ENCODE data around the gene PNLIPRP1. TPM values are rescaled to one million over a fixed set of nuclear protein-coding genes. Genes with fewer than 3 reads are reported as not detected.

The PNLIPRP1 gene
- total RNA-seq, 1 experiment from 2014 or later = 1.6 TPM

GRCh38 chr10:116620423-116621400 lies 30.0 kb downstream of the PNLIPRP1 start, which contains the start of gene PNLIPRP2:
TSS of gene PNLIPRP2 (plus strand) at chr10:116620953.
- Histone ChIP-seq H2AFZ (ENCODE audit: low read depth, low read length, poor library complexity, severe bottlenecking) (no peak within 1 kb of the TSS), H4K20me1 (ENCODE audit: insufficient read depth) (no peaks in the 10 kb centered on the region; the same call in 1 of the 2 replicates), H3K9ac (ENCODE audit: low read length) (no peak within 1 kb of the TSS), H3K79me2 (ENCODE audit: insufficient read depth, low read length) (no peaks in the 10 kb centered on the region), H3K27ac (ENCODE audit: low read depth, low read length) (no peak within 1 kb of the TSS), H3K36me3 (ENCODE audit: control insufficient read depth in 1 of 2, insufficient read depth in 2 of 2, low read length in 2 of 2) (no peaks in the 10 kb centered on the region), H3K4me3 (replicated peaks in 1 of 2; ENCODE audit: low read depth in 1 of 2, low read length in 2 of 2) (no peak within 1 kb of the TSS), H3K4me1 (ENCODE audit: control insufficient read depth in 1 of 2, insufficient read depth in 2 of 2, low read length in 2 of 2) (no peaks in the 10 kb centered on the region), H3K4me2 (ENCODE audit: low read length) (no peak within 1 kb of the TSS), H3K9me3 (ENCODE audit: control insufficient read depth in 1 of 2, insufficient read depth in 1 of 2, low read depth in 1 of 2, low read length in 2 of 2) (no peaks in the 10 kb centered on the region), H3K9me2 (ENCODE audit: insufficient read depth) (no peaks in the 10 kb centered on the region), H3K27me3 (ENCODE audit: insufficient read depth, low read length) (no peaks in the 10 kb centered on the region)
- DNase-seq (ENCODE audit: low read depth, low spot score) (no peak), ATAC-seq (peak; percentile 11; the same call in 1 of the 2 replicates)
- TF ChIP-seq ATF3 (IDR thresholded peaks at IDR 0.05) = no peak
- TF ChIP-seq ZFX (IDR thresholded peaks at IDR 0.05) = no peak
- no peak for TF ChIP-seq JUND (IDR thresholded peaks at IDR 0.05)
- no peak for TF ChIP-seq EZH2phosphoT487 (IDR thresholded peaks at IDR 0.05; ENCODE audit: borderline replicate concordance)
- TF ChIP-seq ELF1 (IDR thresholded peaks at IDR 0.05; ENCODE audit: borderline replicate concordance, low read depth) = no peak
- no peak for TF ChIP-seq SRF (IDR thresholded peaks at IDR 0.05; ENCODE audit: low read depth)
- TF ChIP-seq CTCF (IDR thresholded peaks at IDR 0.05 in 2 of 3, conservative IDR thresholded peaks at IDR 0.05 in 1 of 3; ENCODE audit: borderline replicate concordance in 1 of 3, insufficient read depth in 1 of 3, low read depth in 2 of 3, low read length in 2 of 3) = no peak
- TF ChIP-seq CEBPB (IDR thresholded peaks at IDR 0.05; ENCODE audit: low read depth) = no peak
- TF ChIP-seq CBX3 (IDR thresholded peaks at IDR 0.05; ENCODE audit: low read depth) = no peak
- no peak for TF ChIP-seq SP1 (IDR thresholded peaks at IDR 0.05; ENCODE audit: low read depth)
- no peak for TF ChIP-seq ZNF274 (IDR thresholded peaks at IDR 0.05; ENCODE audit: low read depth, low read length)
- no peak for TF ChIP-seq SIN3A (IDR thresholded peaks at IDR 0.05; ENCODE audit: low read depth)
- no peak for TF ChIP-seq REST (IDR thresholded peaks at IDR 0.05; ENCODE audit: low read depth)
- TF ChIP-seq MAX (IDR thresholded peaks at IDR 0.05) = no peak
- no peak for TF ChIP-seq EZH2 (IDR thresholded peaks at IDR 0.05)
- no peak for TF ChIP-seq FOSL1 (IDR thresholded peaks at IDR 0.05; ENCODE audit: low read depth)
- TF ChIP-seq POLR2A (IDR thresholded peaks at IDR 0.05; ENCODE audit: borderline replicate concordance, extremely low read depth, insufficient read depth, insufficient read length) = no peak
- TF ChIP-seq TCF7L2 (IDR thresholded peaks at IDR 0.05; ENCODE audit: borderline replicate concordance, extremely low read depth, insufficient read depth, insufficient read length) = no peak
- no peak for TF ChIP-seq EGR1 (IDR thresholded peaks at IDR 0.05; ENCODE audit: low read depth)
- no peak for TF ChIP-seq POLR2AphosphoS5 (IDR thresholded peaks at IDR 0.05; ENCODE audit: low read depth, low read length)
- BruUV-seq (replicated peaks) = no TSS peak
- intact Hi-C loops (cut with micrococcal nuclease) = no loop called here
- ChIA-PET RAD21 (ENCODE audit: low non-redundant PET in 1 of 2, low total read pairs in 2 of 2, uncharacterized antibody in 2 of 2, unreplicated experiment in 2 of 2) (no interaction called here), POLR2A (no interaction called here), CTCF (no interaction called here)
